GM21390 (cell line): ENCODE data around the gene ACACA.

Experiments used
- ATAC-seq: cut with Tn5 transposase; IDR thresholded peaks from one replicate; pipeline ENCODE4 v1.9.1; 2021; ENCODE audit not compliant: unreplicated experiment

ACACA gene

DNA sequence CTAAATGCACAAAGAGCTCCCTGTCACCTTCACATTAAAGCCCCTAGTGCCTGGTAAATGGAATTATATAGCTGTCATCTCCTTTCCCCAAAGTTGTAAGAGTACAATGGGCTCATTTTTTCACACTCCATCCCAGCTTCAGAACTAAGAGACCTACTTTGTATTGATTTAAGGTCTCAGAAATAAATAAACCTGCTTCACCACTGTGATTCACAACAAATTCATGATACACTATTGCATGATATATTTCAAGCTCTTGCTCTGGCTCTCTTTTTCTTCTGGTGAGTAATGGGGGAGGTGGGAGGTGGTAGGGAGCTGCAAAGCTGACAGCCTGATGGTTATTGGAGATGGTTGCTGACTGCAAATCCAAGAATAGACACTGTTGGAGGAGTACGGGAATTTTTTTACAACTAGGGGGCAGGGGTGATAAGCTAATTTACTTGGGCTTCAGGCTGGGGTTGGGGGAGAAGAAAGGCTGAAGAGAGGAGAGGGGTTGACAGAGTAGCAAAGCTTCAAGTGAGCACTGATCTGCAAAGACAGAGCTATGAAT lies 268.0 kb downstream of the ACACA start:
- ATAC-seq = no peak

DNA sequence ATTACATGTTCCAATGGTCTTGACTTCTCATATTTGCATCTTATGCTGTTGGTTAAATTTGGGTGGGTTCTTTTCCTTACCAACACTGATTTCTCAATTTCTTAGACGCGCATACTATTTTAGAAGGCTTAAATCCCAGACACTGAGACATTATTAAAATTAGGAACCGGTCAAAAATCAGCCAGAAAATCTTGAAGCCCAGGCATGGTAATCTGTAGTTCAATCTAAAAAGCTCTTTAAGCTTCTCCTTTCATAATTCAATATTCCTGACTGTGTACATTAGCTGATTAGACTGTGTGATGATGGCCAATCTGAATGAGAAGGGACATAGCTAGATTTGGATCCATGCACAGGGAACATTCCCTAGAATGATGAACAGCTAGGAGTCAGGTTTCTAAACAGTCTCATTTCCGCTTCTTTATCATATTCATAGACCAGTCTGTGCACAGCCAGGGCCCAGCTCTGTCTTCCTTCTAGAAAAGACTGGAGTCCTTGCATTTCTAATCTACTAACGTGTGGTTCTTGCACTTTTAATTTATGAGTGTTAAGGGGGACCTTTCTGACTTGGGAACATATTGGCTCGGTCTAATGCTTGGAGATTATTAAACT lies 268.6 kb downstream of the ACACA start:
- ATAC-seq = no peak

DNA sequence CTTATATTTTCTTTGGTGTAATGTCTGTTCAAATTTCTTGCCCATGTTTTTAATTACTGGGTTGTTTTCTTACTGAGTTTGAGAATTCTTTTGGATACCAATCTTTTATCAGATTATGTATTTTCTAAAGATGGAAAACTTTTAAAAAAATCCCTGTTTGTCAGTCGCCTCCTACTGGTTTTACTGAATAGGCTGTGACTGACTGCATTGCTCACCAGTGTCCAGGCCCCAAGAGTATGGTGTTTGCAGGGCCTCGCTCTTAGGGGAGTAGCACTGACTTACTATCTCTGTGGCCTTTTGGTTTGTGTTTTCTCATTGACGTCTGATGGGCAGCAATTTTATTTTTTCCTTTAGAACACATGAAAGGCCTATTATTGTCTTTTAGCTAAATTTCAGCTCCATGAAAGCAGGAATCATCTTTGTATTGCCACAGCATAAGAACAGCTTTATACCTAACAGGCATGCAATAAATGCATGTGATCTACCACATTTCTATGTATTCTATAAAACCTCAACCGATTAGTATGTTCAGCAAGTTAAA lies 269.5 kb downstream of the ACACA start:
- ATAC-seq = no peak

DNA sequence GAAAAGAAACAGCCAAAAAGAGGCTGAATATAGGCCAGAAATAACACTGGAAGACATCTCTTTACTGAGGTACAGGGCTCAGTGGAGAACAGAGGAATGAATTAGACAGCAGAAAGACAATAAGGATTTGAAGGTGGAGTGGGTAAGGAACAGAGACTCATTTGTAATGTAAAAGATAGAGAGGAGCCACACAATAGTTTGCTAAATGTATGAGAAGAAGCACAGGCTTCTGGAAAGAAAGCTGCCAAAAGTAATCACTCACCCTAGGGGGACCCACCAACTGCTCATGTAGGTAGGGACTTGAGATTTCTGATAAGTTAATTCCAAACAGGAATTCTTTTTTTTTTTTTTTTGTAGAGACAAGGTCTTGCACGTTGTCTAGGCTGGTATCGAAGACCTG lies 271.1 kb downstream of the ACACA start:
- ATAC-seq = no peak

DNA sequence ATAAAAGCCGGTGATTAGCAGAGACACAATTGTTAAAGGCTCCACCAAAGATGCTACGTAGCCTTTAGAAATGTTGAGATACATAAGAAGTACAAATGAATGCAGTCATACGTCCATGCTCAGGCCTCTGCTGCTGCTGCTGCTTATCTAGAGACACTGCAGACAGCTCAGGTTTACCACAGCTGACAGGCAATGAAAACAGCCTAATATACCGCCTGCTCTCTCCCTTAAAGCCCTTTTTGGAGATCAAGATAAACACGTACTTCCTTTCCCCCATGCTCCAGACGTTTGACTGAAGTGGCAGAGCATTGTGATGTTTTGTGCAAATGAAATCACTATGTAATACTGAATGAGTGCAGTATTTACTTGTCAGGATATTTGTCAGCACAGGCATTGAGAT lies 272.6 kb downstream of the ACACA start:
- ATAC-seq = no peak

DNA sequence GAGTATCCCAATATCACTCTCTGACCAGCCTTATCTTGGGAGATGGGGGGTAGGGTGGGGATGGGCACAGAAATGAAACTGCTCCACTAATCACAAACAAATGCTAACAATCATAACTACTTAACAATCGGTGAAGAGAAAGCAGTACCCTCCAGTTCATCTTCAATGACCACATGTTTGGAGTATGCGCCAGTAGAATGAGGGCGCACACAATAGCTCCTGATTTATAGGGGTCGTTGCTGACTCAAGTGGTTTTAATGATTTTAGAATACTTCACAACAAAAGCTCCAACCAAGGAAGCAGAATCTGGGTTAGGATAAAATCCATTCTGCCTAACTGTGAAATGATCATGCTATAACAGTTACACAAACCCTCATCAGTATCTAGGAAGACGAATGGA lies 273.5 kb downstream of the ACACA start:
- ATAC-seq = no peak

DNA sequence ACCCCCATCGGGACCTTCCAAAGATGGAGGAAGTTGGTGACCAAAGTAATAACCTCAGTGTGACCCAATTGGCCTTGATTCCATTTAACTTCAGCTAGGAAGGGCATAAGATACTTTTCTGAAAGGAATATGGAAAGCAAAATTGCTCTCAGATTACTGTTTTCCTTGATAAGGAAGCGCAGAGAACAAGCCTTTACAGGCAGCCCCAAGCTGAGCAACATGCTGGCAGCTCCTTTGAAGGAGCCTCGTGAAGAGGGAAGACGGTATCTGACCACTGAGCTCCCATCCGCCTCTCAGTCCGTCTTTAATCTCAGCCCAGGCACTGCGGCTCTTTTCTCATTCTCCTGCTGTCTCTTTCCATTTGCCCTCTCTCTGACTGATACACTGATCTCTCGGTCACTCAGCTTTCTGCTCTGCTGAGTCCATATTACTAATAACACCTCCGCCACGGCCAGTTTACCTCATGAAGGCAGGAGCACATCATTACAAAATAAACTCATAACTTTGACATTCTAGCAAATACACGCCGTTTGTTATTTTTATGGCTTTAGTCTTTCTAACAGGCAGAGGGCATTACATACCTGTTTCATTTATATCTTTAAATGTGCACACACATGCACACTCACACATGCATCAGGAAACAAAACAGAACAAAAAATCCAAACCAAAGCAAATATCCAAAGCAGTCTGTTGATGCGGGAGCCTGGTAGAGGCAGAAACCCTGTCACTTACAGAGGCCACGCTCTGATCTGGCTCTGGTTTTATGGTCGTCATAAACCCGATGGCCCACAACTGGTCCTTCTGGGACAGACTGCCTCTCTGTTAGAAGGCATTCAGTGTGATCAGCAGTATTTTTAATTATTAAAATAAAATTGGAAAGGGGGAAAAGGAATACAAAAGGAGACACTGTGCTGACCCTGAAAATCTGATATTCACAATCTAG lies 274.7 kb downstream of the ACACA start:
- ATAC-seq = no peak

DNA sequence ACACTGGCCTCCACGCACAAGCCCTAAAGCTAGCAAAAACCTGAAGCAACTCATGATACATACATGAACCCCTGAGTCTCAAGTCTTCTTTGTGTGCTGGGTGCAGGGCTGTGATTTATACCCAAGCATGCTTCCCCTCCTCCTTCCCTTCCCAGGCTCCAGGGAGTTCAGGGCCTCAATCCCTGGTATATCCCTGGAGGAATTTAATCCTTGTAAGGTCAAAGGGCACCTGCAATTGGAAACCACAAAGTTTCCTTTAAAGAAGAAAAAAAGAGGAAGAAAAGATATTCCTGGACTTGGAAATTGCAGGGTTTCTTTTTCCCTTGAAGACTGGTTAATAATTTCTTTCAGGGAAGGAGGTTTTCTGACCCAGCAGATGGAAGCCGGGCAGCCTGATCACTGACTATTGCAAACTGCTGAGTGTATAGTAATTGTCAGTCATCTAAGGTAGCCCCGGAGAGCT lies 275.6 kb downstream of the ACACA start:
- no peak for ATAC-seq

DNA sequence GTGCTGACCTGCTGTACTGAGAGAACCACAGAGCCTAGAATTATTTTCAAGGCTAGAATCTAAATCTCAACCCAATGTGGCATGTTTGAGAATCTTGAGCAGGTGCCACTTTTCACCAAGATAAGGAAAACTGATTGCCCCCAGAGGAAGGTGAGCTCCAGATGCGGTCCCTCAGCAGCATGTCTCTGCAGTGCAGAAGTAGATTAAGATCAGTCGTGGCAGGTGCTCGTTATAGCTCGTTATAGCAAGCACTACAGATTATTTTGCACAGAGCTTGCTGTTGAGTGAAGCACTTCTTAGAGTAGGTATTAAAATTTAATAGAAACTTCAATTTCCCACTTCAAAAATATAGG lies 281.8 kb downstream of the ACACA start:
- ATAC-seq = no peak

DNA sequence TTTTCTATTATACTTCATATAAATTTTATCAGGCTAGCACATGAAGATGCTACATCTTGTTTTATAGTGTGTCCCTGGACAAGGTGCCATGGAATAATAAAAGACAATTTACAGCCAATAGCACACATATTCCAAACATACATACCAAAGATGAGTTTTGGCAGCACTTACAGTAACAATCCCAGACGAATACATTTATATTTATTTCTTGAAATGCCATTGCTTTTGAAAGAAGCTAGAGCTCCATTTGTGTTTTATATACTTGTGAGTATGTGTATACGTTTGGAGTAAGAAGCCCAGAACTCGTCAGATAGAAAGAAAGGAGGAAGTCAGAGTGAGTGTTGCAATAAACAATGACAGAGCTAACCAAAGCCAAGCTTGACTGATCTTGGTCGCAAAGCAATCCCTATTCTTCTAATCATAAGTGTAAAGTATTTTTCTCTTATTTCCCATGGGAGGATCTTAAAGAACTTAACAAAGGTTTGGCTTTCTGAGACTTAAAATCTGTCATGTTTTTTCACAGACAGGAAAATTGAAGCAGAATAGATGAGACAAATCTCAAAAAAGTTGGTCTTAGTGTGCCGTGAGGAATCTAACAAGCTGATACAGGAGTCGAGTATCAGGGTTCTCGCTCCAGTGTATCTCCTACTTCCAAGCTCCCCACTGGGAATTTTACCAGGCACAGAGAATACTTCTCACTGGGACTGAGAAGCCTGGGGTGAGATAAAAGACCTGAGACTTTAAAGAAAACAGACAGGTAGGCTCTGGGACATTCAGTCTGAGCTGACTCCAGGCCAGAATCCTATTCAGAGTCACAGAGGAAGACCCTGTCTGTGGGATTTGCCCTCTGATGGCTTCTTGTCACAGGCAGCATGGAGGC lies 282.5 kb downstream of the ACACA start:
- ATAC-seq = no peak

DNA sequence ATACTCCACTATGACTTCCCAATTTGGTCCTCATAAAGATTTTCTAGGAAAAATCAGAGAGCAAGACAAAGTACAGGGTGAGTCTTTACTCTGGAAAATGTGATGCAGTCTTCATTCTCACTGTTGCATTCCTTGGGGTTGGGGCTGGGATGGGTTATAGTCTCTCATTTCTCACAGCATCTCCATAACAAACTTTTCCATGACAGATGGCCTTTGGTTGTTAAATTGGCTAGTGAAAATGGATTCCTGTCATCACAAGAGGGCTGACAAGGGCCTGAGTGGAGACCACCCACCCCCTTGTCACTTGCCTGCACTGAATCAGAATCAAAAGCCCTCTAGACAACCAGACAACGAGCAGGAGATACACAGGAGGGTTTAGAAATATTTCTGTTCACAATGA lies 283.2 kb downstream of the ACACA start:
- no peak for ATAC-seq

DNA sequence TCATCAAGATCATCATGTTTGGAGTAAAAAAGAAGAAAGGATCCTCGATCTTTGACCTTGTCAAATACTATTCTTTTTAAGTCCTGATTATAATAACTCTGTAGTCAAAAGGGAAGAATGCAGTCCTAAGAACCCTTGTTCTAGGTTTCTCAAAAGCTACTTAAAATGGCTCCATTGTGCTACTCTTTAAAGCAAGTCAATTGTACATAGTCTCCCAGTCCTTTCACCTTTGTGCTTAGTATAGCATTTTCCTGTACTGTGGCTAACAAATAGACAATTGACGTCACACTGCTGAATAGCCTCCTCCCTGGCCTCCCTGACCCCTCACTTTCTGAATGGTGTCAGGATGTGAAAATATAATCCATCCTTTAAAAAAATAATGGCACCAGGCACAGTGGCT lies 285.0 kb downstream of the ACACA start:
- ATAC-seq = no peak

DNA sequence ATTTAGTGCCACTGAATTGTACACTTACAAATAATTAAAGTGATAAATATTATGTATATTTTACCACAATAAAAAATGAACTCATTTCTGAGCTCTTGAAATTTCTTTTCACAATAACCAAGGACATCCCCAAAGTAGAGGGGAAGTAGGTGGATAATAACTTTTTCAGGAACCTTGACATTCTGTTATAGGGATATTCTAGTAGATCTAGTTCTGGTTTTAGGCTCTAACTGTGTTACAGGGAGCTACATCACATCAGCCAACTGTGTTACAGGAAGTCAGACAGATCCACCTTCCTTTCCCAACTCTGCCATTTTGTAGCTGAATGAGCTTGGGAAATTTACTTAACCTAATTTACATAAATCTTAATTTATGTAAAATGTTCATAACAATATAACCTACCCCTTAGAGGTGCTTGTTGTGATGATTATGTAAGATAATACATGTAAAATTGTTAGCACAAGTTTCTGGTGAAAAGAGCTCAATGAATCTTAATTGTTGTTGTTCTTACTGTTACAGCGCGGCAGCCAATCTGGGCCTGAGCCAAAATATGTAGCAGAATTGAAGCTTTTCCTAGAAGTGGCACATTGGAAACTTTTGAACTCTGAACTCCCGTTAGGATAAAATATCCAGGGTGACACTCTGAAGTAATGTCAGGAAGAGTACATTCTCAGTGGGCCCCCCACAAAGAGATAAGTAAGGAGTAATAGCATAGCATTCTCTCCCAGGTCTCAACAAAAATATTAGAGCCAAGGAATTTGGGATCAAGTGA lies 288.1 kb downstream of the ACACA start:
- ATAC-seq = no peak

DNA sequence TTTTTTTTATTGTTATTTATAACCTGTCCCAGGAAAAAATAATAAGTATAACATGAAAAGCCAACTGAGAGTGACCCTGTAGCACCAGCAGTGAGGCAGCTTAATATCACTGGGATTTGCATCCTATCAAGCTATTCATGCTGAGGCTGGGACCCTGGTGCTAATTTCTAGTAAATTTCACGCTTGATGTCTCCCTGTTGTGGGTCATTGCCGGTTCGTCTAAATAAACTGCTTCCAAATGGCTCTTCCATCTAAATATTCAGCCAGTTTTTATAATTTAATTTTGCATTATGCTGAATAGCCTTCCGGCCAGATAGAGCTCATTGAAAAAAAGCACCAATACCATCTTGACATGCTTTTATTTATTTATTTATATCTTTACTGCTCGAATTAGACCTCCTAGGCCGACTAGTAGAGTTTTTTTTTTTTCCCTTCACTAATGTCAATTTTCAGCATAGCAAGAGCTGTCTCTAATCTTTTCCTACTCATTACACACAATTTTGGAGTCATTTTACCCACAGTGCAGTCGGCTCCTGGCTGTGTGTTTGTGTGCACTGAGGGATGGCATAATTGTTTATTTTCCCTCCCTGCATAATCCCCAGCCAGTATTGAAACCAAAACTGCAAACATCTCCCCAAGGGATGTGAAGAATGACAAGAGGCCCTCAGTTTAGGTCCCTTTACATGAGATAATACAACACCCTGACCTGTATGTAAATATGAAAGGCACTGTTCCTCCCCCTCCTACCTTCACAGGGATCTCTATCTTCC lies 289.1 kb downstream of the ACACA start:
- no peak for ATAC-seq

DNA sequence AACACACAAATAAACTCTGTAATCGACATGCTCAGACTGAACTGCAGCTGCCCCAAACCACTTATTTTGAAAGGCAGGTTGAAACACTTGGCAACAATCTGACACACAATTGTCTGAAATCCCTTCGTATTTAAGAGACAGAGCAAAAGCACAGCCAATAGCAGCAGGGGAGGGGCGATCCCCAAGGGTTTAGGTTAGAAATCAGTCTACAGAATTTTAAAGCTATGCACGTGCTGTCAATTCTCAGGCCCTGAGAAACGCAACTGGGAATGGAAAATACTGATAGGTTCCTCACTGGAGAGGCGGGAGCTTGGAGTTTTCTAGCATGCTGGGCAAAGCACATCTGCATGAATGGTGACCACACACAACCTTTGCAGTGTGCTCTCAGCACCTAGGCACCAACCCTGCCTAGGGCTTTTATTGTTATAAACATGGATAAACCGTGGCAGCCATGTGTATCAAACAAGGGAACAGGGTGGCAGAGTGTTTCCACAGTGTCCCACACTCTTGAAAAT lies 289.9 kb downstream of the ACACA start:
- no peak for ATAC-seq

DNA sequence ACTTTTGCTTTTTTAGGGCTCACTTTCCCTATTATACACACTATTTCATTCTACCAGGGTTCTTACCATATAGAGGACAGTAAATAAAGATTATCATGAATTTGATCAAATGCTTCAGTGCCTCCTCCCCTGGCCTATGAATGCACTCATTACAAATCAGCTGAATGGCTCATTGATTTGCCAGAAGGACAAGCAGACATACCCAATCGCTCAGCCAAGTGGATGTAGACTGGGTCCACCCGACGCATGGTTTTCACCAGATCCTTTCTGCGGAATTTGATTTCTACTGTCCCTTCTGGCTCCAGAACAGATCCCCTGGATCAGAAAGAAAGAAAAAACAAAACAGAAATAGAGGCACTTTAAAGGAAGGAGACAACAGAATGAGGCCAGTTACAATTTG lies 295.3 kb downstream of the ACACA start:
- no peak for ATAC-seq

DNA sequence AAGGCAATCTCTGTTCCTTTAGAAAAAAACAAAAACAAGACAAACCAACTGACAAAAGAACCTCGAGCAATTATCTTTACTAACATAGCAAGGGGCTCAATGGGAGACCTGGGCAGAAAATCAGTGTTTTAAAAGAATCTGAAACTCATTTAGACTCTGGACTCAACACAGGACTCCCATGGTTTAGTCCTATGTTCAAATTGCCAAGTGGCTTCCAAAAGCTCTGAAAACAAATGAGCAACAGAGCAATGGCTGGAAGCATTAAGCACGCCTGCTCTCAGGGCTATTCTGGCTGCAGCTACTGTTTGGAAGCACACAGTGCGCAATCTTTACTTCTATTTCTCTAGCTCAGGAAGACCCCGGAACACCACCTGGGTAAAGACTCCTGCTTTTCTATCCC lies 295.9 kb downstream of the ACACA start:
- no peak for ATAC-seq

DNA sequence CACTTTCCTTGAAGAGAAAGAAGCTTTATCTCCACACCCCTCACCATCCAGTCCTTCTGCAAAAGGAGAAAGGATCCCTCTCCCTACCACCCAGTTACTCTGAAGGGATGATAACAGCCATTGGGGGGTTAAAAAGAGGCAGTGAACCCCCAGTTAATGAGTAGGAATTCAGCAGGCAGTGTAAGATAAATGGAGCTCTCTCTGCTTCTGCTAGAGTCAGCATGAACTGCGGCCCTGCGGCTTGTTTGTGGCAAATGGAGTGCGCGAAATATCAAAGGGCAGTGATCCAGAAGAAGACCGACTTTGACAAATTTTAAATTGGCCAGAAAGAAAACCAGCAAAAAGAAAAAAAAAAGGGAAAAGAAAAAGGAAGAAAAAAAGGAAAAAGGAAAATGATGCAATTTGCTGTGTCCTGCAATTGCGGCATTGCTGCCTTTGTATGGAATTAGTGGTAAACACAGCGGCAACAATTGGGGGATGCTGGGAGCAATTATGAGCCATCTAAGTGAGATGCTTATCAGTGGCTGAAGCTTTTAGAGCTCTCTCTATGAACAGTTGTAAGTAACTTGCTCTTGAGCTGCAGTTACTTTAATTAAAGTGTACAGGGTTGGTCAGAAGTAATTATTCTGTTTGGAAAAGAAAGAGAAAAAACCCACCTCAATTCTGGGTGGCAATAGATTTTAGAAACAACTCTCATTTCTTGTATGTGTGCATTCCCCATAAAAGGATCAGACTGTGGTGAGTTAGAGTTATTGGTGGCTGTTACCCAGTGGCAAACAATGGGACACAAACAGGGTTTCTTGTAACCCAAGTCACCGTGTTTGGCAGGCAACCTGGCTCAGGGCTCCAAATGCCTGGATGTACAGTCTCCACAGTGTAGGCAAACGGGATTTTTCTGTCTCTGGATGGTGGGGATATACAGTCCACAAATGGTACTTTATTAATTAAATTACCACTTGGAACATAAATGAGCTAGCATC lies 296.6 kb downstream of the ACACA start:
- no peak for ATAC-seq
